Esophagus squamous epithelium (tissue), 4 donors: Measurements from ENCODE around the gene GMPPB.
"Not testable (repeated sequence)": the region's sequence is repeated elsewhere in the genome, so short reads cannot be mapped to it uniquely, and the experiment has no call there.

Source experiments
- CTCF ChIP-seq, 6 experiments: fragments of 450-650 bp in 4 of 6; fragments of 200-600 bp in 2 of 6; sonication (generic) in 2 of 6; IDR thresholded peaks; one replicate each; pipeline ENCODE4 v1.5.1; 2016 to 2019; ENCODE audit warnings: antibody characterized with exemption in 6 of 6, mild to moderate bottlenecking in 4 of 6, moderate library complexity in 4 of 6
- POLR2A ChIP-seq, 4 donors: fragments of 450-650 bp; IDR thresholded peaks; one replicate each; pipeline ENCODE4 v1.6.1; 2017; ENCODE audit warnings: antibody characterized with exemption in 4 of 4, mild to moderate bottlenecking in 4 of 4, moderate library complexity in 3 of 4

- TF ChIP-seq CTCF, POLR2A (IDR thresholded peaks at IDR 0.05): not testable (repeated sequence)
Measured at GRCh38 chr3:49685103-49685502, 38.6 kb downstream of the GMPPB start.
